Neural progenitor cell (in vitro differentiated cells): ENCODE measurements around the gene CYB5A. TPM values are rescaled to one million over a fixed set of nuclear protein-coding genes. Genes with fewer than 3 reads are reported as not detected.

Experiments
- DNase-seq: peaks from one replicate; pipeline ENCODE4 v3.0.0-alpha.2; 2016; ENCODE audit warnings: low spot score
- H2AFZ ChIP-seq: fragments of 200-600 bp; sonication (generic); replicated peaks from 2 replicates; pipeline ENCODE4 v1.6.1; 2016; ENCODE audit warnings: antibody characterized with exemption
- H3F3A ChIP-seq: fragments of 200-600 bp; sonication (generic); 2 replicates; pipeline ENCODE4 v1.6.1; 2016; ENCODE audit warnings: antibody characterized with exemption, low read depth
- H3K27ac ChIP-seq: fragments of 200-600 bp; sonication (generic); 2 replicates; pipeline ENCODE4 v1.5.1; 2016; ENCODE audit warnings: mild to moderate bottlenecking
- H3K27me3 ChIP-seq: fragments of 200-600 bp; sonication (generic); 2 replicates; pipeline ENCODE4 v1.6.1; 2016; ENCODE audit warnings: mild to moderate bottlenecking, moderate library complexity
- H3K36me3 ChIP-seq: fragments of 200-600 bp; sonication (generic); 2 replicates; pipeline ENCODE4 v1.5.1; 2016
- H3K4me1 ChIP-seq: fragments of 200-600 bp; sonication (generic); 2 replicates; pipeline ENCODE4 v1.6.1; 2016; ENCODE audit warnings: mixed run types
- H3K4me2 ChIP-seq: fragments of 200-600 bp; sonication (generic); 2 replicates; pipeline ENCODE4 v1.6.1; 2016
- H3K4me3 ChIP-seq: fragments of 200-600 bp; sonication (generic); 2 replicates; pipeline ENCODE4 v1.5.1; 2016
- H3K79me2 ChIP-seq: fragments of 200-600 bp; sonication (generic); 2 replicates; pipeline ENCODE4 v1.6.1; 2016; ENCODE audit warnings: low read depth
- H3K9ac ChIP-seq: fragments of 200-600 bp; sonication (generic); 2 replicates; pipeline ENCODE4 v1.6.1; 2016
- H3K9me3 ChIP-seq: fragments of 200-600 bp; sonication (generic); 2 replicates; pipeline ENCODE4 v1.5.1; 2016; ENCODE audit warnings: low read depth
- H4K20me1 ChIP-seq: fragments of 200-600 bp; sonication (generic); 2 replicates; pipeline ENCODE4 v1.6.1; 2016; ENCODE audit warnings: low read depth
- H3K27ac Mint-ChIP-seq: 3 replicates; pipeline ENCODE4 v1.8.0; 2021; ENCODE audit warnings: mixed read lengths
- H3K27me3 Mint-ChIP-seq: 2 replicates; pipeline ENCODE4 v1.8.0; 2022; ENCODE audit warnings: low read depth, mild to moderate bottlenecking, inconsistent platforms, moderate library complexity, mixed read lengths; ENCODE audit not compliant: insufficient read depth
- H3K36me3 Mint-ChIP-seq: 3 replicates; pipeline ENCODE4 v1.8.0; 2021; ENCODE audit warnings: mixed read lengths
- H3K4me1 Mint-ChIP-seq: 3 replicates; pipeline ENCODE4 v1.8.0; 2021; ENCODE audit warnings: mixed read lengths
- H3K4me3 Mint-ChIP-seq: 3 replicates; pipeline ENCODE4 v1.8.0; 2021; ENCODE audit warnings: mild to moderate bottlenecking, moderate library complexity, mixed read lengths
- H3K9me3 Mint-ChIP-seq: 3 replicates; pipeline ENCODE4 v1.8.0; 2020; ENCODE audit warnings: mixed read lengths
- EZH2 ChIP-seq: fragments of 200-600 bp; sonication (generic); IDR thresholded peaks from 2 replicates; pipeline ENCODE4 v1.6.1; 2017; ENCODE audit warnings: antibody characterized with exemption, mild to moderate bottlenecking, moderate library complexity
- EZH2phosphoT487 ChIP-seq: fragments of 200-600 bp; sonication (generic); IDR thresholded peaks from 2 replicates; pipeline ENCODE4 v1.6.1; 2017; ENCODE audit warnings: antibody characterized with exemption
- total RNA-seq: library from RNA; depleted of rRNA; stranded (reverse); fragments of >200 nt; gene quantifications from 2 replicates; pipeline ENCODE4 v1.2.3, GENCODE V29; 2015; ENCODE audit warnings: low replicate concordance
- TF ChIP-seq, protein P1 (sequence below): fragments of 200-600 bp; sonication (generic); IDR thresholded peaks from 2 replicates; pipeline ENCODE4 v1.5.1; 2017; ENCODE audit warnings: antibody characterized with exemption, mild to moderate bottlenecking

CYB5A gene
- total RNA-seq, 1 donor from 2014 or later, result 33.7 TPM

DNA sequence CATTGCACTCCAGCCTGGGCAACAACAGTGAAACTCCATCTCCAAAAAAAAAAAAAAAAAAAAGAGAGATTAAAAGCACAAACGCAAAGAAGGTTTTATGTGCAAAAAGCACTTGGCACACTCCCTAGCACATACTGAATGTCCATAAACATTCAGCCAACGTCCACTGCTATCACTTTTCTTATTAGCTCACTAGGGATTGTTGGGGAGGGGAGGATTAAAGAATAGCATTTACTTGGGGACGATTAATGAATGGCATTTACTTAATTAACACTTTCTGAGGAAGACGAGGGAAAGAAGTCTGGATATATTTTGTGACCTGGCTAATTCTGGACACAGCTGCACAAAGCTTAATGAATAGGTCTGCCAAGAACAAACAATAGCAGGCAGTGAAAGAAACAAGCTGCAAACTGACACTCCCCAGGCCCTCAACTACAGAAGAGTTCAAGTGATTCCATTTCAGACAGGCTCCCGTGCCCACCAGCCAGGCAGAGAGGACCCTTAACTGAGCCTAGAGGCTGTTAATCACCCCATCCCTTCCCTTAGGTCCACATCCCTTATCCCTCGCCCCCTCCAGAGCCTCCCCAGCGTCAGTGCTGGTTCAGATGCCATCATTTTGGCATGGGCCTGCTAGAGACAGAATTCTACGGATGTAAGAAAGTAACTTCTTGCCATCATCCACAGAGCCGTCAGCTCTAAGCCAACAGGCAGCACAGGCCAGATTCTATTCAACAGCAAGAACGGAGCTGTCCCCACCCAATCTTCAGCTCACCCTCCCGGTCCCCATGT, 7.4 kb downstream of the CYB5A start:
- no peaks in the 10 kb centered on the region for H3K27me3 ChIP-seq
- Mint-ChIP-seq H3K4me1 (peaks cover 46% of the 10 kb centered on the region), H3K27ac (peak overlapping the region; percentile 75), H3K36me3 (no peaks in the 10 kb centered on the region), H3K27me3 (peaks cover 7% of the 10 kb centered on the region), H3K9me3 (peaks cover 2% of the 10 kb centered on the region), H3K4me3 (peak overlapping the region; percentile 11)
- H4K20me1 ChIP-seq, result peaks cover 3% of the 10 kb centered on the region
- peaks cover 47% of the 10 kb centered on the region for H3K4me1 ChIP-seq
- no peaks in the 10 kb centered on the region for H3K79me2 ChIP-seq
- H3F3A ChIP-seq, result peaks cover 32% of the 10 kb centered on the region
- no peak overlapping the region for H3K27ac ChIP-seq
- H3K36me3 ChIP-seq, result no peaks in the 10 kb centered on the region
- no peak overlapping the region for H2AFZ ChIP-seq
- no peak overlapping the region for H3K4me3 ChIP-seq
- no peaks in the 10 kb centered on the region for H3K9me3 ChIP-seq
- DNase-seq, result peak; percentile 47
- peak overlapping the region; percentile 31 for H3K4me2 ChIP-seq
- H3K9ac ChIP-seq, result no peak overlapping the region
- TF ChIP-seq, protein P1, sequence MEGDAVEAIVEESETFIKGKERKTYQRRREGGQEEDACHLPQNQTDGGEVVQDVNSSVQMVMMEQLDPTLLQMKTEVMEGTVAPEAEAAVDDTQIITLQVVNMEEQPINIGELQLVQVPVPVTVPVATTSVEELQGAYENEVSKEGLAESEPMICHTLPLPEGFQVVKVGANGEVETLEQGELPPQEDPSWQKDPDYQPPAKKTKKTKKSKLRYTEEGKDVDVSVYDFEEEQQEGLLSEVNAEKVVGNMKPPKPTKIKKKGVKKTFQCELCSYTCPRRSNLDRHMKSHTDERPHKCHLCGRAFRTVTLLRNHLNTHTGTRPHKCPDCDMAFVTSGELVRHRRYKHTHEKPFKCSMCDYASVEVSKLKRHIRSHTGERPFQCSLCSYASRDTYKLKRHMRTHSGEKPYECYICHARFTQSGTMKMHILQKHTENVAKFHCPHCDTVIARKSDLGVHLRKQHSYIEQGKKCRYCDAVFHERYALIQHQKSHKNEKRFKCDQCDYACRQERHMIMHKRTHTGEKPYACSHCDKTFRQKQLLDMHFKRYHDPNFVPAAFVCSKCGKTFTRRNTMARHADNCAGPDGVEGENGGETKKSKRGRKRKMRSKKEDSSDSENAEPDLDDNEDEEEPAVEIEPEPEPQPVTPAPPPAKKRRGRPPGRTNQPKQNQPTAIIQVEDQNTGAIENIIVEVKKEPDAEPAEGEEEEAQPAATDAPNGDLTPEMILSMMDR, result no peak
- TF ChIP-seq EZH2 (no peak), EZH2phosphoT487 (no peak)

DNA sequence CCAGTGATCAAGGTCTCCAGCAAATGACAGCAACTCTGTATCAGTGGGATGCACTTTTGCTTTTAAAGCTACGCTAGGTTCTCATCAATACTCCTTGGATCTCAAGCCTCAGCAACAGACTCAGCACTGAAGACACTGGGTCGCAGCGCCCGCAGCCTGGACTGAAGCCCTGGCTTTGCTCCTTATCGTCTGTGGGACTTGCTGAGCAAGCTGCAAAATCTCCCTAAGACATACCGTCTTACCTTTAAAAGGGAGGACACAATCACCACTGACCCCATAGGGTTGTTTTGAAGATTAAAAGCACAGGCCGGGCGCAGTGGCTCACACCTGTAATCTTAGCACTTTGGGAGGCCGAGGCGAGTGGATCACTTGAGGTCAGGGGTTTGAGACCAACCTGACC, 8.1 kb downstream of the CYB5A start:
- Mint-ChIP-seq H3K9me3 (peaks cover 2% of the 10 kb centered on the region), H3K27me3 (peaks cover 7% of the 10 kb centered on the region), H3K36me3 (no peaks in the 10 kb centered on the region), H3K4me3 (no peak overlapping the region), H3K4me1 (peaks cover 46% of the 10 kb centered on the region), H3K27ac (no peak overlapping the region)
- Histone ChIP-seq H3K9ac (no peak overlapping the region), H3F3A (peaks cover 32% of the 10 kb centered on the region), H3K27ac (no peak overlapping the region), H3K4me2 (no peak overlapping the region), H2AFZ (no peak overlapping the region), H3K4me1 (peaks cover 47% of the 10 kb centered on the region), H3K4me3 (no peak overlapping the region), H3K27me3 (no peaks in the 10 kb centered on the region), H4K20me1 (peaks cover 3% of the 10 kb centered on the region), H3K9me3 (no peaks in the 10 kb centered on the region), H3K36me3 (no peaks in the 10 kb centered on the region), H3K79me2 (no peaks in the 10 kb centered on the region)
- TF ChIP-seq EZH2phosphoT487, result no peak
- TF ChIP-seq, protein P1, result no peak
- TF ChIP-seq EZH2, result no peak
- DNase-seq, result no peak

DNA sequence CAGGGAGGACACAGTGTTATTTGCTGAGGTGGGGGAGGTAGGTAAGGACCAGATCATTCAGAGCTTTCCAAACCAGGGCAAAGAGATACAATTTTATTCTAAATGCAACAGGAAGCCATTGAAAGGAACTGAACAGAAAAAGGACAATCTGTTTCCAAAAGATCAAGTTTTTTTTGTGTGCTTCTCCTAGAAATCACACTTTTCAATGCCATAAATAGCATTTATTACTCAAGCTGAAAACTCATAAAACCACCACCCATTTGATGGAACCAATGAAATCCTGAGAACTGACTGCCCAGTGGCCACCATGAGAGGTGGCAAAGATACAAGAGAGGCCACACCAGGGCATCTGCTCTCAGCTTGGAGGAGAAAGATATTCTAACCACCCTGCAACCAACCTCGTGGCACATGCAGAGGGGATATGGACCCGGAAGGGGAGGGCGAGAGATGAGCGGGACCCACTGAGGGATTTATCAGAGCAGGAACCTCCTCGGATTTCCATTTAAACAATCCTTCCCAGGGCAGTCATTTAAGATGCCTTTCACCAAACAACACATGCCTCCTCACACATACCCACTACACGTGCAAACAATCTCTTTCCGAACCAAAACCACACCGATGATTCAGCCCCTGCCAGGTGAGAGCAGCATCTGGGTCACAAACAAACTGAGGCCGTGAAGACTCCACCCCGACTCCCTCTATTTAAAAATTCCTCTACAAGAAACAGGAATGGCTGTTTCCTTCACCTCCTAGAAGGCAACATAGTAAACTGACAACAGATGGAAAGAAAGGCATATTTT, 8.8 kb downstream of the CYB5A start:
- Mint-ChIP-seq H3K9me3 (peaks cover 2% of the 10 kb centered on the region), H3K4me1 (peaks cover 46% of the 10 kb centered on the region), H3K27me3 (peaks cover 7% of the 10 kb centered on the region), H3K4me3 (no peak overlapping the region), H3K27ac (no peak overlapping the region), H3K36me3 (no peaks in the 10 kb centered on the region)
- no peaks in the 10 kb centered on the region for H3K9me3 ChIP-seq
- no peak overlapping the region for H3K27ac ChIP-seq
- peaks cover 32% of the 10 kb centered on the region for H3F3A ChIP-seq
- H3K79me2 ChIP-seq, result no peaks in the 10 kb centered on the region
- peaks cover 47% of the 10 kb centered on the region for H3K4me1 ChIP-seq
- H3K9ac ChIP-seq, result no peak overlapping the region
- H3K4me3 ChIP-seq, result no peak overlapping the region
- H4K20me1 ChIP-seq, result peaks cover 3% of the 10 kb centered on the region
- DNase-seq, result no peak
- H3K27me3 ChIP-seq, result no peaks in the 10 kb centered on the region
- no peaks in the 10 kb centered on the region for H3K36me3 ChIP-seq
- H2AFZ ChIP-seq, result no peak overlapping the region
- no peak overlapping the region for H3K4me2 ChIP-seq
- TF ChIP-seq EZH2, result no peak
- TF ChIP-seq EZH2phosphoT487, result no peak
- TF ChIP-seq, protein P1, result no peak
